ENCODE data around the gene TAAR5. TPM values are rescaled to one million over a fixed set of nuclear protein-coding genes. Genes with fewer than 3 reads are reported as not detected.
"Not testable (repeated sequence)": the region's sequence is repeated elsewhere in the genome, so short reads cannot be mapped to it uniquely, and the experiment has no call there.

TAAR5 gene
- not detected for polyA plus RNA-seq (ENCODE audit: insufficient read length in 10 of 10)
- long read RNA-seq, donor 1 = 0 reads
- long read RNA-seq, donor 2 = 0 reads
- long read RNA-seq, donor 3 = 0 reads
- long read RNA-seq, donor 4, partial matches to known transcripts = 0 of 1 reads
- long read RNA-seq, donor 4, other reads (novel, unspliced or antisense) = 0 of 1 reads
- long read RNA-seq, donor 5 = 0 reads
- long read RNA-seq, donor 6 = 0 reads
- long read RNA-seq, donor 7 = 0 reads
- long read RNA-seq, donor 8 = 0 reads
- long read RNA-seq, donor 9 = 0 reads

GRCh38 chr6:132589454-132589853, at the start of gene TAAR5:
TSS of gene TAAR5 (minus strand) at chr6:132589741. CDS start at chr6:132589686, 55 bp downstream.
- no peak for DNase-seq

- DNase-seq = not testable (repeated sequence)
These were observed 47.6 kb upstream of the TAAR5 start for GRCh38 chr6:132637135-132637534.

- not testable (repeated sequence) for DNase-seq
These were observed 46.4 kb upstream of the TAAR5 start for GRCh38 chr6:132635906-132636305.

- not testable (repeated sequence) for DNase-seq
These were observed 45.7 kb upstream of the TAAR5 start for GRCh38 chr6:132635288-132635687.

GRCh38 chr6:132634796-132635195, 45.3 kb upstream of the TAAR5 start:
- DNase-seq = no peak

- no peak for DNase-seq
These were observed 43.8 kb upstream of the TAAR5 start for GRCh38 chr6:132633362-132633761.

- DNase-seq = no peak
These were observed 34.6 kb upstream of the TAAR5 start, which contains the start of gene TAAR2 for GRCh38 chr6:132624175-132624574. TSS of gene TAAR2 (minus strand) at chr6:132624275. CDS start at chr6:132624275, 0 bp downstream.

GRCh38 chr6:132623106-132623845, 33.7 kb upstream of the TAAR5 start:
- peak in 2 of 3 donors; percentile 35 to 52 for DNase-seq

- no peak for DNase-seq
These were observed 27.1 kb upstream of the TAAR5 start for GRCh38 chr6:132616677-132617076.

GRCh38 chr6:132614554-132614953, 25.0 kb upstream of the TAAR5 start:
- no peak for DNase-seq

GRCh38 chr6:132612449-132613108, 23.0 kb upstream of the TAAR5 start:
- DNase-seq = no peak

GRCh38 chr6:132611616-132612015, 22.1 kb upstream of the TAAR5 start:
- DNase-seq = no peak

- DNase-seq = no peak
These were observed 18.1 kb upstream of the TAAR5 start for GRCh38 chr6:132607544-132608233.

- DNase-seq = no peak
These were observed 15.2 kb upstream of the TAAR5 start for GRCh38 chr6:132604635-132605152.

- DNase-seq = not testable (repeated sequence)
These were observed 11.4 kb upstream of the TAAR5 start for GRCh38 chr6:132600900-132601299.

GRCh38 chr6:132598473-132598872, 8.9 kb upstream of the TAAR5 start:
- DNase-seq = no peak

GRCh38 chr6:132596201-132596600, 6.7 kb upstream of the TAAR5 start:
- DNase-seq = no peak

GRCh38 chr6:132592855-132593254, 3.3 kb upstream of the TAAR5 start:
- DNase-seq = no peak

GRCh38 chr6:132590362-132590761, 821 bp upstream of the TAAR5 start:
- DNase-seq = no peak

GRCh38 chr6:132587424-132587823, 2.1 kb downstream of the TAAR5 start:
- DNase-seq = no peak

GRCh38 chr6:132584698-132585097, 4.8 kb downstream of the TAAR5 start:
- no peak for DNase-seq

- DNase-seq = no peak
These were observed 17.8 kb downstream of the TAAR5 start for GRCh38 chr6:132571774-132572173.
